Measurements from ENCODE around the gene TRIP10. TPM values are rescaled to one million over a fixed set of nuclear protein-coding genes. Genes with fewer than 3 reads are reported as not detected.

Gene TRIP10
- total RNA-seq, 1 experiment from 2014 or later: 107 TPM

DNA sequence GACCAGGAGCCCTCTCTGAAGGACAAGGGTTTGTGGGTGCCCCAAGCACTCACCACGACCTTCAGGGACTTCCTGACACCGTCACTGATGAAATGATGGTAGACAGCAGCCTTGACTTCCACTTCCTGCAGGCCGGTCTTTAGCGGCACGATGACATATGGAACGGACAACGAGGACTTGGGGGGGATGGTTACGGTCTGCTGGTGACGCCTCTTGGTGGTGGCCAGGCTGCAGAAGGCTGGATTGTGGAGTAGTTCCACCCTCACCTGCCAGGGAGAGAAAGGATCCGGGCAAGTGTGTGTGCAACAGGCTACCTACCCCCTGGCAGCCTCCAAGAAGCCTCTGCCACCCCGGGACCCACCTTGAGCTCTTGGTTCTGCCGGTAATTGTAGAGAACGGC is 42.2 kb upstream of the TRIP10 start:
- BruUV-seq (replicated peaks): no TSS peak
- Mint-ChIP-seq H3K4me3 (ENCODE audit: unreplicated experiment) (no peak overlapping the region), H3K9me3 (ENCODE audit: unreplicated experiment) (no peaks in the 10 kb centered on the region), H3K27ac (ENCODE audit: unreplicated experiment) (no peak overlapping the region), H3K4me1 (ENCODE audit: low read depth, unreplicated experiment) (no peaks in the 10 kb centered on the region), H3K36me3 (ENCODE audit: insufficient read depth, unreplicated experiment) (no peaks in the 10 kb centered on the region), H3K27me3 (ENCODE audit: insufficient read depth, unreplicated experiment) (no peaks in the 10 kb centered on the region)
- no peaks in the 10 kb centered on the region for H3K36me3 ChIP-seq (ENCODE audit: control insufficient read depth, insufficient read depth, low read length)
- H3K27me3 ChIP-seq (replicated peaks; ENCODE audit: control insufficient read depth, insufficient read depth, low read length): no peaks in the 10 kb centered on the region
- intact Hi-C loops (cut with micrococcal nuclease; ENCODE audit: unreplicated experiment): no loop called here
- ChIA-PET POLR2A (no interaction called here), CTCF (no interaction called here)
- no peak for DNase-seq
- H3K4me3 ChIP-seq (ENCODE audit: low read depth, low read length): no peak overlapping the region
- TF ChIP-seq, protein P1, sequence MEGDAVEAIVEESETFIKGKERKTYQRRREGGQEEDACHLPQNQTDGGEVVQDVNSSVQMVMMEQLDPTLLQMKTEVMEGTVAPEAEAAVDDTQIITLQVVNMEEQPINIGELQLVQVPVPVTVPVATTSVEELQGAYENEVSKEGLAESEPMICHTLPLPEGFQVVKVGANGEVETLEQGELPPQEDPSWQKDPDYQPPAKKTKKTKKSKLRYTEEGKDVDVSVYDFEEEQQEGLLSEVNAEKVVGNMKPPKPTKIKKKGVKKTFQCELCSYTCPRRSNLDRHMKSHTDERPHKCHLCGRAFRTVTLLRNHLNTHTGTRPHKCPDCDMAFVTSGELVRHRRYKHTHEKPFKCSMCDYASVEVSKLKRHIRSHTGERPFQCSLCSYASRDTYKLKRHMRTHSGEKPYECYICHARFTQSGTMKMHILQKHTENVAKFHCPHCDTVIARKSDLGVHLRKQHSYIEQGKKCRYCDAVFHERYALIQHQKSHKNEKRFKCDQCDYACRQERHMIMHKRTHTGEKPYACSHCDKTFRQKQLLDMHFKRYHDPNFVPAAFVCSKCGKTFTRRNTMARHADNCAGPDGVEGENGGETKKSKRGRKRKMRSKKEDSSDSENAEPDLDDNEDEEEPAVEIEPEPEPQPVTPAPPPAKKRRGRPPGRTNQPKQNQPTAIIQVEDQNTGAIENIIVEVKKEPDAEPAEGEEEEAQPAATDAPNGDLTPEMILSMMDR (IDR thresholded peaks at IDR 0.05; ENCODE audit: insufficient read depth in 1 of 2, low read depth in 1 of 2, low read length in 1 of 2, severe bottlenecking in 1 of 2, unreplicated experiment in 1 of 2): no peak
- no peaks in the 10 kb centered on the region for H3K4me1 ChIP-seq
- H3K9me3 ChIP-seq: no peaks in the 10 kb centered on the region

DNA sequence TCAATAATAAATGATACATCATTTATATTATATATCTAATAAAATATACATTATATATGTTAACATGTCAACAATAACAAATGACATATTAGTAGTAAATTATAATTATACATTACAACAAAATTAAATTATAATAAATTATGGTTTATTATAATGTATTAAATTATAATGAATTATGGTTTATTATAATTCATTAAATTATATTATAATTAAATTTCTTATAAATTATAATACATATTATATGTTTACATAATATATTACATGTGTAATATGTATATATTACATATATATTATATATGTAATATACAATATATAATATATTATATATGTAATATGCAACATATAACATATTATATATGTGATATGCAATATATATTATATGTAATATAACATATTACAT is 39.5 kb upstream of the TRIP10 start:
- DNase-seq: no peak
- H3K4me1 Mint-ChIP-seq (ENCODE audit: low read depth, unreplicated experiment): no peaks in the 10 kb centered on the region
- no peak overlapping the region for H3K4me3 Mint-ChIP-seq (ENCODE audit: unreplicated experiment)
- H3K27me3 Mint-ChIP-seq (ENCODE audit: insufficient read depth, unreplicated experiment): no peaks in the 10 kb centered on the region
- Histone ChIP-seq H3K4me1 (no peaks in the 10 kb centered on the region), H3K27me3 (replicated peaks; ENCODE audit: control insufficient read depth, insufficient read depth, low read length) (no peaks in the 10 kb centered on the region), H3K9me3 (no peaks in the 10 kb centered on the region), H3K4me3 (ENCODE audit: low read depth, low read length) (no peak overlapping the region), H3K36me3 (ENCODE audit: control insufficient read depth, insufficient read depth, low read length) (no peaks in the 10 kb centered on the region)
- H3K9me3 Mint-ChIP-seq (ENCODE audit: unreplicated experiment): no peaks in the 10 kb centered on the region
- POLR2A ChIA-PET: no interaction called here
- TF ChIP-seq, protein P1 (IDR thresholded peaks at IDR 0.05; ENCODE audit: insufficient read depth in 1 of 2, low read depth in 1 of 2, low read length in 1 of 2, severe bottlenecking in 1 of 2, unreplicated experiment in 1 of 2): no peak
- no peaks in the 10 kb centered on the region for H3K36me3 Mint-ChIP-seq (ENCODE audit: insufficient read depth, unreplicated experiment)
- CTCF ChIA-PET: no interaction called here
- H3K27ac Mint-ChIP-seq (ENCODE audit: unreplicated experiment): no peak overlapping the region
- intact Hi-C loops (cut with micrococcal nuclease; ENCODE audit: unreplicated experiment): no loop called here
- no TSS peak for BruUV-seq (replicated peaks)

DNA sequence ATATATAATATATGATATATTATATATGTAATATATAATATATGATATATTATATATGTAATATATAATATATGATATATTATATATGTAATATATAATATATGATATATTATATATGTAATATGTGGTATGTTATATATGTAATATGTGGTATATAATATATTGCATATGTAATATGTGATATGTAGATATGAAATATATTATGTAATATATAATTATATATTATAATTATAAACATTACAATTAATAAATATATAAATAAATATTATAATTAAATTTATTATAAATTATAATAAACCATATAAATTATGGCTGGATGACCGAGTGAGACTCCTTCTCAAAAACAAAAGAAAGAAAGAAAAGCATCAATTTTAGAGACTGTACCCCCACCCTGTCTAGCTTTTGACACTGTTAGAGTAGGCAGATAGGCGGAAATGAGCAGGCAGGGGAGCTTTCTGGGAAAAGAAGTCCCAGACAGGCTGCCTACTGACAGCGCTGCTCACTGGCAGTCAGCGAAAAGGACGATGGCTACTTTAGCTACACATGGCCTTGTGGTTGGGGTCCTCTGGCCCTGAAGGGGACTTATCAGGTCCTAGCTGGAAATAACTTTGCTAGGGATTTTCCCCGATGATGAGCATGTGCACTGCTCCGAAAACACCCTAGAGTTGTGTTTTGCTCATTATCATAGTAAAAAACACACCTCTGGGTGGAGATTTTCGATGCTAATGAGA is 38.7 kb upstream of the TRIP10 start:
- ChIA-PET POLR2A (no interaction called here), CTCF (no interaction called here)
- H3K27me3 ChIP-seq (replicated peaks; ENCODE audit: control insufficient read depth, insufficient read depth, low read length): no peaks in the 10 kb centered on the region
- no peak for DNase-seq
- no peak overlapping the region for H3K27ac Mint-ChIP-seq (ENCODE audit: unreplicated experiment)
- H3K4me1 ChIP-seq: no peaks in the 10 kb centered on the region
- H3K9me3 Mint-ChIP-seq (ENCODE audit: unreplicated experiment): no peaks in the 10 kb centered on the region
- H3K4me3 Mint-ChIP-seq (ENCODE audit: unreplicated experiment): no peak overlapping the region
- H3K9me3 ChIP-seq: no peaks in the 10 kb centered on the region
- BruUV-seq (replicated peaks): no TSS peak
- intact Hi-C loops (cut with micrococcal nuclease; ENCODE audit: unreplicated experiment): no loop called here
- no peaks in the 10 kb centered on the region for H3K36me3 Mint-ChIP-seq (ENCODE audit: insufficient read depth, unreplicated experiment)
- no peaks in the 10 kb centered on the region for H3K4me1 Mint-ChIP-seq (ENCODE audit: low read depth, unreplicated experiment)
- H3K27me3 Mint-ChIP-seq (ENCODE audit: insufficient read depth, unreplicated experiment): no peaks in the 10 kb centered on the region
- no peak overlapping the region for H3K4me3 ChIP-seq (ENCODE audit: low read depth, low read length)
- TF ChIP-seq, protein P1 (IDR thresholded peaks at IDR 0.05; ENCODE audit: insufficient read depth in 1 of 2, low read depth in 1 of 2, low read length in 1 of 2, severe bottlenecking in 1 of 2, unreplicated experiment in 1 of 2): no peak
- H3K36me3 ChIP-seq (ENCODE audit: control insufficient read depth, insufficient read depth, low read length): no peaks in the 10 kb centered on the region
